H1 (cell line): ENCODE data around the gene ARFRP1. TPM values are rescaled to one million over a fixed set of nuclear protein-coding genes. Genes with fewer than 3 reads are reported as not detected.

ENCODE experiments used
- NANOG ChIP-seq: IDR thresholded peaks from 2 replicates; pipeline ENCODE4 v1.6.1; 2011; ENCODE audit warnings: low read length, low read depth, mild to moderate bottlenecking, inconsistent platforms; ENCODE audit not compliant: insufficient read depth, poor library complexity, severe bottlenecking
- polyA plus RNA-seq, 7 experiments: library from polyadenylated mRNA; depleted of rRNA in 3 of 7; stranded (reverse) in 5 of 7; unstranded in 2 of 7; fragments of >200 nt in 5 of 7; fragments of 200-250 nt in 2 of 7; gene quantifications; 1 replicate in 5 of 7; 2 replicates in 1 of 7; 4 replicates in 1 of 7; pipeline versions ENCODE4 v1.2.1 to v1.2.3, GENCODE V29; 2011 to 2013; ENCODE audit warnings: missing spikeins in 2 of 7, mixed read lengths in 2 of 7
- total RNA-seq: library from RNA; stranded (reverse); fragmentation: NEBNext Ultra II Directional; extraction: Animal tissue kit (Norgen Biotek cat#: 25700); gene quantifications from 2 replicates; pipeline ENCODE4 v1.2.1, GENCODE V29; 2021
- TF ChIP-seq, protein P1 (sequence below): fragments of 300-600 bp; sonication (generic); IDR thresholded peaks from 2 replicates; pipeline ENCODE4 v1.7.1; 2012; ENCODE audit warnings: low read length, moderate library complexity, mild to moderate bottlenecking, inconsistent platforms; ENCODE audit not compliant: insufficient replicate concordance

Gene ARFRP1
- total and polyA plus RNA-seq, 2 of the 8 experiments (the other 6 are each of a cell fraction or from before 2014, with no cell fraction given), result 12.9 to 22.9 TPM

DNA sequence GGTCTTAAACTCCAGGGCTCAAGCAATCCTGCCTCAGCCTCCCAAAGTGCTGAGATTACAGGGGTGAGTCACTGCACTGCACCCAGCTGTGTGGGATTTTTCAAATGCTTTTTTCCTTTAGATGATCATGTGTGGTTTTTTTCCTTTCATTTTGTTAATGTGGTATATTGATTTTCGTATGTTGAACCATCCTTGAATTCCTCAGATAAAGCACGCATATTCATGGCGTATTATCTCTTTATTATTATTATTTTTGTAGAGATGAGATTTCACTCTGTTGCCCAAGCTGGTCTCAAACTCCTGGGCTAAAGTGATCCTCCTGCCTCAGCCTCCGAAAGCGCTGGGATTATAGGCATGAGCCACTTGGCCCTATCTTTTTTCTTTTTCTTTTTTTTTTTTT, 7.1 kb upstream of the ARFRP1 start (continued):
- TF ChIP-seq NANOG, result no peak
- TF ChIP-seq, protein P1, sequence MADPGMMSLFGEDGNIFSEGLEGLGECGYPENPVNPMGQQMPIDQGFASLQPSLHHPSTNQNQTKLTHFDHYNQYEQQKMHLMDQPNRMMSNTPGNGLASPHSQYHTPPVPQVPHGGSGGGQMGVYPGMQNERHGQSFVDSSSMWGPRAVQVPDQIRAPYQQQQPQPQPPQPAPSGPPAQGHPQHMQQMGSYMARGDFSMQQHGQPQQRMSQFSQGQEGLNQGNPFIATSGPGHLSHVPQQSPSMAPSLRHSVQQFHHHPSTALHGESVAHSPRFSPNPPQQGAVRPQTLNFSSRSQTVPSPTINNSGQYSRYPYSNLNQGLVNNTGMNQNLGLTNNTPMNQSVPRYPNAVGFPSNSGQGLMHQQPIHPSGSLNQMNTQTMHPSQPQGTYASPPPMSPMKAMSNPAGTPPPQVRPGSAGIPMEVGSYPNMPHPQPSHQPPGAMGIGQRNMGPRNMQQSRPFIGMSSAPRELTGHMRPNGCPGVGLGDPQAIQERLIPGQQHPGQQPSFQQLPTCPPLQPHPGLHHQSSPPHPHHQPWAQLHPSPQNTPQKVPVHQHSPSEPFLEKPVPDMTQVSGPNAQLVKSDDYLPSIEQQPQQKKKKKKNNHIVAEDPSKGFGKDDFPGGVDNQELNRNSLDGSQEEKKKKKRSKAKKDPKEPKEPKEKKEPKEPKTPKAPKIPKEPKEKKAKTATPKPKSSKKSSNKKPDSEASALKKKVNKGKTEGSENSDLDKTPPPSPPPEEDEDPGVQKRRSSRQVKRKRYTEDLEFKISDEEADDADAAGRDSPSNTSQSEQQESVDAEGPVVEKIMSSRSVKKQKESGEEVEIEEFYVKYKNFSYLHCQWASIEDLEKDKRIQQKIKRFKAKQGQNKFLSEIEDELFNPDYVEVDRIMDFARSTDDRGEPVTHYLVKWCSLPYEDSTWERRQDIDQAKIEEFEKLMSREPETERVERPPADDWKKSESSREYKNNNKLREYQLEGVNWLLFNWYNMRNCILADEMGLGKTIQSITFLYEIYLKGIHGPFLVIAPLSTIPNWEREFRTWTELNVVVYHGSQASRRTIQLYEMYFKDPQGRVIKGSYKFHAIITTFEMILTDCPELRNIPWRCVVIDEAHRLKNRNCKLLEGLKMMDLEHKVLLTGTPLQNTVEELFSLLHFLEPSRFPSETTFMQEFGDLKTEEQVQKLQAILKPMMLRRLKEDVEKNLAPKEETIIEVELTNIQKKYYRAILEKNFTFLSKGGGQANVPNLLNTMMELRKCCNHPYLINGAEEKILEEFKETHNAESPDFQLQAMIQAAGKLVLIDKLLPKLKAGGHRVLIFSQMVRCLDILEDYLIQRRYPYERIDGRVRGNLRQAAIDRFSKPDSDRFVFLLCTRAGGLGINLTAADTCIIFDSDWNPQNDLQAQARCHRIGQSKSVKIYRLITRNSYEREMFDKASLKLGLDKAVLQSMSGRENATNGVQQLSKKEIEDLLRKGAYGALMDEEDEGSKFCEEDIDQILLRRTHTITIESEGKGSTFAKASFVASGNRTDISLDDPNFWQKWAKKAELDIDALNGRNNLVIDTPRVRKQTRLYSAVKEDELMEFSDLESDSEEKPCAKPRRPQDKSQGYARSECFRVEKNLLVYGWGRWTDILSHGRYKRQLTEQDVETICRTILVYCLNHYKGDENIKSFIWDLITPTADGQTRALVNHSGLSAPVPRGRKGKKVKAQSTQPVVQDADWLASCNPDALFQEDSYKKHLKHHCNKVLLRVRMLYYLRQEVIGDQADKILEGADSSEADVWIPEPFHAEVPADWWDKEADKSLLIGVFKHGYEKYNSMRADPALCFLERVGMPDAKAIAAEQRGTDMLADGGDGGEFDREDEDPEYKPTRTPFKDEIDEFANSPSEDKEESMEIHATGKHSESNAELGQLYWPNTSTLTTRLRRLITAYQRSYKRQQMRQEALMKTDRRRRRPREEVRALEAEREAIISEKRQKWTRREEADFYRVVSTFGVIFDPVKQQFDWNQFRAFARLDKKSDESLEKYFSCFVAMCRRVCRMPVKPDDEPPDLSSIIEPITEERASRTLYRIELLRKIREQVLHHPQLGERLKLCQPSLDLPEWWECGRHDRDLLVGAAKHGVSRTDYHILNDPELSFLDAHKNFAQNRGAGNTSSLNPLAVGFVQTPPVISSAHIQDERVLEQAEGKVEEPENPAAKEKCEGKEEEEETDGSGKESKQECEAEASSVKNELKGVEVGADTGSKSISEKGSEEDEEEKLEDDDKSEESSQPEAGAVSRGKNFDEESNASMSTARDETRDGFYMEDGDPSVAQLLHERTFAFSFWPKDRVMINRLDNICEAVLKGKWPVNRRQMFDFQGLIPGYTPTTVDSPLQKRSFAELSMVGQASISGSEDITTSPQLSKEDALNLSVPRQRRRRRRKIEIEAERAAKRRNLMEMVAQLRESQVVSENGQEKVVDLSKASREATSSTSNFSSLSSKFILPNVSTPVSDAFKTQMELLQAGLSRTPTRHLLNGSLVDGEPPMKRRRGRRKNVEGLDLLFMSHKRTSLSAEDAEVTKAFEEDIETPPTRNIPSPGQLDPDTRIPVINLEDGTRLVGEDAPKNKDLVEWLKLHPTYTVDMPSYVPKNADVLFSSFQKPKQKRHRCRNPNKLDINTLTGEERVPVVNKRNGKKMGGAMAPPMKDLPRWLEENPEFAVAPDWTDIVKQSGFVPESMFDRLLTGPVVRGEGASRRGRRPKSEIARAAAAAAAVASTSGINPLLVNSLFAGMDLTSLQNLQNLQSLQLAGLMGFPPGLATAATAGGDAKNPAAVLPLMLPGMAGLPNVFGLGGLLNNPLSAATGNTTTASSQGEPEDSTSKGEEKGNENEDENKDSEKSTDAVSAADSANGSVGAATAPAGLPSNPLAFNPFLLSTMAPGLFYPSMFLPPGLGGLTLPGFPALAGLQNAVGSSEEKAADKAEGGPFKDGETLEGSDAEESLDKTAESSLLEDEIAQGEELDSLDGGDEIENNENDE, result no peak
